HL-60 (cell line): ENCODE data around the gene AGAP1.

ENCODE experiments used
- DNase-seq, 2 experiments: peaks; one replicate each; pipeline ENCODE4 v3.0.0-alpha.2; 2010 to 2020; ENCODE audit warnings: low read depth in 1 of 2, low spot score in 1 of 2
- H3K27ac ChIP-seq: fragments of 250-450 bp; sonication (Bioruptor Pico); replicated peaks from 2 replicates; pipeline ENCODE4 v1.5.1; 2020; ENCODE audit warnings: mild to moderate bottlenecking, moderate library complexity
- H3K27me3 ChIP-seq: fragments of 250-450 bp; sonication (Bioruptor Pico); 2 replicates; pipeline ENCODE4 v1.5.1; 2021; ENCODE audit warnings: mild to moderate bottlenecking, moderate library complexity; ENCODE audit not compliant: insufficient read depth, poor library complexity, severe bottlenecking
- H3K4me3 ChIP-seq: replicated peaks from 2 replicates; pipeline ENCODE4 v1.5.1; 2011; ENCODE audit warnings: mild to moderate bottlenecking, control low read depth, low read length; ENCODE audit not compliant: insufficient read depth
- GABPA ChIP-seq: IDR thresholded peaks from 2 replicates; pipeline ENCODE4 v1.6.1; 2012; ENCODE audit warnings: low read depth
- POLR2AphosphoS5 ChIP-seq: IDR thresholded peaks from 2 replicates; pipeline ENCODE4 v1.6.1; 2012; ENCODE audit warnings: low read depth
- SPI1 ChIP-seq: IDR thresholded peaks from 2 replicates; pipeline ENCODE4 v1.6.1; 2012; ENCODE audit warnings: low read depth, mild to moderate bottlenecking, borderline replicate concordance
- TF ChIP-seq, protein P1 (sequence below): IDR thresholded peaks from 2 replicates; pipeline ENCODE4 v1.6.1; 2012; ENCODE audit warnings: low read depth; ENCODE audit not compliant: insufficient replicate concordance
- TF ChIP-seq, protein P2 (sequence below): IDR thresholded peaks from one replicate; pipeline ENCODE4 v1.5.1; 2011; ENCODE audit warnings: low read length, control low read depth, inconsistent platforms; ENCODE audit not compliant: insufficient read depth

Gene AGAP1

DNA sequence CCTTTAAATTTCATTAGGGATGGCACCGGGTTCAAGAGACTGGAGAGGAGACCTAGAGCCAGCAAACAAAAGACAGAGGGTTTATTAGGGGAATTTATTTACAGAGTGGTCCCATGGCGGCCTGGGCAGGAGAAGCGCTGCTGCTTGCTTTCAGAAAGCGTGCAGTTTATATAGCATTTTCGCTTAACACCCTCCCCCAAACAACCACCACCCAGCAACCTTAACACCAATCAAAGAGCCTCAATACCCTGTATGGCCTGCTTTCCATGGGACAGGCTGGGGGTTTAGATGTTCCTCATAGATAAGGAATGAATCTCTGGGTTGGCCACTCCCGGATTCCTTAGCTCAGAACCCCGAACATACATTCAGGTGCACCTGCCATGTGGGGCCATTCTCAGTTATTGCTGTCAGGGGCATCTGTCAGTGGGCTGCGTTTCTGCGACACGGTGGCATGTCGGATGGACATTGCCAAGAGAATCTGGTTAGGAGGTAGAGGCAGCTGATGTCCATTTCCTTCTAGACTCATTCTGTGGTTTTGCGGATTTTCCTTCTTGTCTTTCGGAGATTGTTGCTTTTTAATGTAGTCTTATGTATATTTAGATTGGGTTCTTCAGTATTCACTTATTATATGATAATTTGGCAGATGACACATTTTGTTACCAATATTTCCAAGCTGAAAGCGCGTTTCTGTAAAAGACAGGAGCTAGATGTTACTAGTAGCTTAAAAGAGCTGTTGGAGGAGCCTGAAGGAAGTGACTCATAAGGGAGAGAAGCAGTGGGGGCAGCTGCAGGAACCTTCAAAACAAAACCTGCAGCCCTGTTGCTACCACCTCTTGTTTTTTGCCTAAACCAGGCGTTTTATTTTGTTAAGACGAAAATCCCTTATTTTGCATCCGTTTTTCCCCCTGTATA lies 7.2 kb downstream of the AGAP1 start:
- H3K27ac ChIP-seq: no peak overlapping the region
- TF ChIP-seq, protein P1, sequence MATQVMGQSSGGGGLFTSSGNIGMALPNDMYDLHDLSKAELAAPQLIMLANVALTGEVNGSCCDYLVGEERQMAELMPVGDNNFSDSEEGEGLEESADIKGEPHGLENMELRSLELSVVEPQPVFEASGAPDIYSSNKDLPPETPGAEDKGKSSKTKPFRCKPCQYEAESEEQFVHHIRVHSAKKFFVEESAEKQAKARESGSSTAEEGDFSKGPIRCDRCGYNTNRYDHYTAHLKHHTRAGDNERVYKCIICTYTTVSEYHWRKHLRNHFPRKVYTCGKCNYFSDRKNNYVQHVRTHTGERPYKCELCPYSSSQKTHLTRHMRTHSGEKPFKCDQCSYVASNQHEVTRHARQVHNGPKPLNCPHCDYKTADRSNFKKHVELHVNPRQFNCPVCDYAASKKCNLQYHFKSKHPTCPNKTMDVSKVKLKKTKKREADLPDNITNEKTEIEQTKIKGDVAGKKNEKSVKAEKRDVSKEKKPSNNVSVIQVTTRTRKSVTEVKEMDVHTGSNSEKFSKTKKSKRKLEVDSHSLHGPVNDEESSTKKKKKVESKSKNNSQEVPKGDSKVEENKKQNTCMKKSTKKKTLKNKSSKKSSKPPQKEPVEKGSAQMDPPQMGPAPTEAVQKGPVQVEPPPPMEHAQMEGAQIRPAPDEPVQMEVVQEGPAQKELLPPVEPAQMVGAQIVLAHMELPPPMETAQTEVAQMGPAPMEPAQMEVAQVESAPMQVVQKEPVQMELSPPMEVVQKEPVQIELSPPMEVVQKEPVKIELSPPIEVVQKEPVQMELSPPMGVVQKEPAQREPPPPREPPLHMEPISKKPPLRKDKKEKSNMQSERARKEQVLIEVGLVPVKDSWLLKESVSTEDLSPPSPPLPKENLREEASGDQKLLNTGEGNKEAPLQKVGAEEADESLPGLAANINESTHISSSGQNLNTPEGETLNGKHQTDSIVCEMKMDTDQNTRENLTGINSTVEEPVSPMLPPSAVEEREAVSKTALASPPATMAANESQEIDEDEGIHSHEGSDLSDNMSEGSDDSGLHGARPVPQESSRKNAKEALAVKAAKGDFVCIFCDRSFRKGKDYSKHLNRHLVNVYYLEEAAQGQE: no peak
- TF ChIP-seq SPI1: no peak
- no peak for TF ChIP-seq POLR2AphosphoS5
- TF ChIP-seq, protein P2, sequence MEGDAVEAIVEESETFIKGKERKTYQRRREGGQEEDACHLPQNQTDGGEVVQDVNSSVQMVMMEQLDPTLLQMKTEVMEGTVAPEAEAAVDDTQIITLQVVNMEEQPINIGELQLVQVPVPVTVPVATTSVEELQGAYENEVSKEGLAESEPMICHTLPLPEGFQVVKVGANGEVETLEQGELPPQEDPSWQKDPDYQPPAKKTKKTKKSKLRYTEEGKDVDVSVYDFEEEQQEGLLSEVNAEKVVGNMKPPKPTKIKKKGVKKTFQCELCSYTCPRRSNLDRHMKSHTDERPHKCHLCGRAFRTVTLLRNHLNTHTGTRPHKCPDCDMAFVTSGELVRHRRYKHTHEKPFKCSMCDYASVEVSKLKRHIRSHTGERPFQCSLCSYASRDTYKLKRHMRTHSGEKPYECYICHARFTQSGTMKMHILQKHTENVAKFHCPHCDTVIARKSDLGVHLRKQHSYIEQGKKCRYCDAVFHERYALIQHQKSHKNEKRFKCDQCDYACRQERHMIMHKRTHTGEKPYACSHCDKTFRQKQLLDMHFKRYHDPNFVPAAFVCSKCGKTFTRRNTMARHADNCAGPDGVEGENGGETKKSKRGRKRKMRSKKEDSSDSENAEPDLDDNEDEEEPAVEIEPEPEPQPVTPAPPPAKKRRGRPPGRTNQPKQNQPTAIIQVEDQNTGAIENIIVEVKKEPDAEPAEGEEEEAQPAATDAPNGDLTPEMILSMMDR: no peak
- TF ChIP-seq GABPA: no peak
- peaks cover 2% of the 10 kb centered on the region for H3K27me3 ChIP-seq
- DNase-seq: no peak
- H3K4me3 ChIP-seq: no peak overlapping the region

DNA sequence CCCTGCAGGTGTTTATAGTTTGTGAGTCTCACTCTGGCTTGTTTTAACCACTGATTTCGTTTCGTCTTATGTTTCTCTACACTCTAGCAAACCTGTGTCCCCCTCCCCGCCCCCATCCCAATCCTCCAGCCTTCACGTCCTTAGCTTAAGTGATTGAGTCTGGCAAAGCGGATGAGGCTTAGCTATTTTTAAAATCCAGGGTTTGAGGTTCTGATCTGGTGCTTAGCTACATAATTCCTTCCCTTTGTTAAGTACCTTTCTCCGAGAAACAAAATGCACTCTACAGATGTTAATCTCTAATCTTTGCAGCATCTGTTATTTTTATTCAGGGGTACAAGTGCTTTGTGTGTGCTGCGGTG lies 7.8 kb downstream of the AGAP1 start:
- TF ChIP-seq SPI1 (no peak), POLR2AphosphoS5 (no peak), GABPA (no peak)
- TF ChIP-seq, protein P1: no peak
- TF ChIP-seq, protein P2: no peak
- Histone ChIP-seq H3K4me3 (no peak overlapping the region), H3K27ac (no peak overlapping the region)

DNA sequence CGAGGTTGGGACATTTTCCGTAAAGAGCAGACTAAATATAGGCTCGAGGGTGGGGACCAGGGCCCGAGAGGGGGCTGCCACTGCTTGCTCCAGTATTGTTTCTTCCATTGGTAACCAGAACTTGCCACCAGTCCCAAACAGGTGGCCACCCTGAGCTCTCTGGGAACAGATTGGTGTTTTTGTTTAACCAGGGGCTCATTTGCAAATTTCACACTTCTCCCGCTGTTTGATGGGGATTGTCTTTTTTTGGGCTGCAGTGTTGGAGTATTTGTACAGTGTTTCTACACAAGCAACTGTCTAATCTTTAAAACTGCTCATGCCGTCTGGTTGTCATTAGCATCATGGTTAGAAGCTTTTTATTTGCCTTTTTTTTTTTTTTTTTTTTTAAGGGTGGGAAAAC lies 8.5 kb downstream of the AGAP1 start:
- Histone ChIP-seq H3K27ac (no peak overlapping the region), H3K4me3 (no peak overlapping the region), H3K27me3 (peaks cover 2% of the 10 kb centered on the region)
- TF ChIP-seq, protein P1: no peak
- TF ChIP-seq, protein P2: no peak
- TF ChIP-seq SPI1 (no peak), GABPA (no peak)
- no peak for DNase-seq

More for the DNA sequence above, 7.8 kb downstream of the AGAP1 start:
- peaks cover 2% of the 10 kb centered on the region for H3K27me3 ChIP-seq
- no peak for DNase-seq
